ENCODE results near the gene KIF22. TPM values are rescaled to one million over a fixed set of nuclear protein-coding genes. Genes with fewer than 3 reads are reported as not detected.
"Not testable (repeated sequence)": the region's sequence is repeated elsewhere in the genome, so short reads cannot be mapped to it uniquely, and the experiment has no call there.

The KIF22 gene
- total RNA-seq, 2 donors from 2014 or later, result 10.1 to 17.1 TPM

DNA sequence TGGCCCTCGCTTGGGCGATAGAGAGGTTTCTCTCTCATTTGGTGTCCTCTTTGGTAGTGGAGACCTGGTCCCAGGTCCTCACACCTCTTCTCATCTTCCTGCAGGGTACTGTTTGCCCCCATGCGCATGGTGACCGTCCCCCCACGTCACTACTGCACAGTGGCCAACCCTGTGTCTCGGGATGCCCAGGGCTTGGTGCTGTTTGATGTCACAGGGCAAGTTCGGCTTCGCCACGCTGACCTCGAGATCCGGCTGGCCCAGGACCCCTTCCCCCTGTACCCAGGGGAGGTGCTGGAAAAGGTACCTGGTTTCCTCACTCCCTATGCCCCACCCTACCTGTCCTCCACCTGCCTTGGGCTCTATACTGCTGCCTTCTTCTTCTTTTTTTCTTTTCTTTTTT, 40.2 kb downstream of the KIF22 start:
- DNase-seq (ENCODE audit: low spot score), result no peak
- TF ChIP-seq CTCF (IDR thresholded peaks at IDR 0.05), result no peak
- H3K9me3 ChIP-seq, result no peaks in the 10 kb centered on the region
- H3K4me1 ChIP-seq, result peaks cover 0 to 5% of the 10 kb centered on the region in 2 donors
- no peaks in the 10 kb centered on the region for H3K27me3 ChIP-seq
- H3K36me3 ChIP-seq, result peaks cover 47% of the 10 kb centered on the region
- no peak overlapping the region for H3K4me3 ChIP-seq
- no peak overlapping the region for H3K27ac ChIP-seq

GRCh38 chr16:29831490-29831889, 40.9 kb downstream of the KIF22 start:
- Histone ChIP-seq H3K4me3 (no peak overlapping the region), H3K27me3 (no peaks in the 10 kb centered on the region), H3K27ac (no peak overlapping the region), H3K36me3 (peaks cover 54% of the 10 kb centered on the region), H3K9me3 (no peaks in the 10 kb centered on the region), H3K4me1 (no peaks in the 10 kb centered on the region)
- no peak for DNase-seq (ENCODE audit: low spot score)
- no peak for TF ChIP-seq CTCF (IDR thresholded peaks at IDR 0.05)

GRCh38 chr16:29833219-29833618, 42.7 kb downstream of the KIF22 start:
- not testable (repeated sequence) for H3K4me1 ChIP-seq; DNase-seq (ENCODE audit: low spot score); H3K9me3 ChIP-seq; H3K27me3 ChIP-seq; H3K27ac ChIP-seq; H3K4me3 ChIP-seq
- H3K36me3 ChIP-seq, result peaks cover 66% of the 10 kb centered on the region

DNA sequence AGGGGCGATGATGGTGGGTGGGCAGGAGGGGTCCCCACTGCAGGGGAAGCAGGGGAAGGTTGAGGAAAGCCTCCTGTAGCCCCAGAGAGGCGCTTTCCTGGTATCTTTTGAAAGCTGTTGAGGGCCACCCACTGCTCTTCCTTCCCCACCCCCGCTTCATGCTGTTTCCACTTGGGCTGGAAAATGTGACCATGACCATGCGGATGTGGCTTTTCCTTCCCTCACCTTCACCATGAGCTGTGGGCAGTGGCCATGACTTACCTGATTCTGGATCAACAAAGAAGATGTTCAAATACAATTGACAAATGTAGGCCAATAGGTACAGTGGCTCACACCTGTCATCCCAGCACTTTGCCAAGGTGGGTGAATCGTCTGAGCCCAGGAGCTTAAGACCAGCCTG, 43.5 kb downstream of the KIF22 start:
- Histone ChIP-seq H3K27me3 (no peaks in the 10 kb centered on the region), H3K36me3 (peaks cover 69% of the 10 kb centered on the region), H3K4me3 (no peak overlapping the region), H3K4me1 (no peaks in the 10 kb centered on the region), H3K9me3 (no peaks in the 10 kb centered on the region), H3K27ac (no peak overlapping the region)
- DNase-seq (ENCODE audit: low spot score), result no peak
- no peak for TF ChIP-seq CTCF (IDR thresholded peaks at IDR 0.05)

DNA sequence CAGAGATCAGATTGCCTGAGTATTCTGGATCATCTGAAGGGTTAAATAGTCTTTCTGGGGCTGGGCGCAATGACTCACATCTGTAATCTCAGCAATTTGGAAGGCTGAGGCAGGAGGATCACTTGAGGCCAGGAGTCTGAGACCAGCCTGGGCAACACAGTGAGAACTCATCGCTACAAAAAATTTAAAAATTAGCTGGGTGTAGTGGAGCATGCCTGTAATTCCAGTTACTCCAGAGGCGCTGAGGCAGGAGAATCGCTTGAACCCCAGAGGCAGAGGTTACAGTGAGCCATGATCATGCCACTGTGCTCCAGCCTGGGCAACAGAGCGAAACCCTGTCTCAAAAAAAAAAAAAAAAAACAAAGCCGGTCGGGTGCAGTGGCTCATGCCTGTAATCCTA, 45.4 kb downstream of the KIF22 start:
- H3K36me3 ChIP-seq, result peaks cover 85% of the 10 kb centered on the region
- no peak overlapping the region for H3K4me3 ChIP-seq
- H3K4me1 ChIP-seq, result no peaks in the 10 kb centered on the region
- H3K27me3 ChIP-seq, result no peaks in the 10 kb centered on the region
- H3K27ac ChIP-seq, result no peak overlapping the region
- no peak for DNase-seq (ENCODE audit: low spot score)
- TF ChIP-seq CTCF (IDR thresholded peaks at IDR 0.05), result no peak
- no peaks in the 10 kb centered on the region for H3K9me3 ChIP-seq

GRCh38 chr16:29836623-29837022, 46.1 kb downstream of the KIF22 start:
- DNase-seq (ENCODE audit: low spot score), result no peak
- no peaks in the 10 kb centered on the region for H3K27me3 ChIP-seq
- H3K27ac ChIP-seq, result no peak overlapping the region
- H3K4me3 ChIP-seq, result no peak overlapping the region
- no peak for TF ChIP-seq CTCF (IDR thresholded peaks at IDR 0.05)
- H3K9me3 ChIP-seq, result no peaks in the 10 kb centered on the region
- peaks cover 85% of the 10 kb centered on the region for H3K36me3 ChIP-seq
- H3K4me1 ChIP-seq, result no peaks in the 10 kb centered on the region

Data from right atrium auricular region (tissue), 2 donors.